ENCODE data around the gene AP3B2. TPM values are rescaled to one million over a fixed set of nuclear protein-coding genes. Genes with fewer than 3 reads are reported as not detected.

The AP3B2 gene
- total RNA-seq, 1 donor = 1.8 TPM

DNA sequence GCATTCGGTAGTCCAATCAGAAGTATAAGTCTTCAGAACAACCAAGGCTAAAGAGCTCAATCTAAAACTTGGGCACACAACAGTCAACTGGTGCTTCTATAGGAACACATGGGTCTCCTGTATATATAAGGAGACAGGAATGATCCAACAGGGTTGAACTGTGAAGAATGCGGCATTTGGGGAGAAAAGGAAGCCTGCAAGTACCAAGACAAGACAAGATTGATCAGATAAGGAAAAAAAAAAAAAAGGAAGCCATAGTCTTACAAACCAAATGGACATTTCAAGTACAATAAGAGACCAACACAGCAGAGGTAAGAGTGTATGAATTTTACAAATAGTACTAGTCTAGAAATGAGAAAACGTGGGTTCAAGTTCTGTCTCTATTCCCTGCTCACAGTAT, 69.0 kb downstream of the AP3B2 start:
- TF ChIP-seq, protein P1, sequence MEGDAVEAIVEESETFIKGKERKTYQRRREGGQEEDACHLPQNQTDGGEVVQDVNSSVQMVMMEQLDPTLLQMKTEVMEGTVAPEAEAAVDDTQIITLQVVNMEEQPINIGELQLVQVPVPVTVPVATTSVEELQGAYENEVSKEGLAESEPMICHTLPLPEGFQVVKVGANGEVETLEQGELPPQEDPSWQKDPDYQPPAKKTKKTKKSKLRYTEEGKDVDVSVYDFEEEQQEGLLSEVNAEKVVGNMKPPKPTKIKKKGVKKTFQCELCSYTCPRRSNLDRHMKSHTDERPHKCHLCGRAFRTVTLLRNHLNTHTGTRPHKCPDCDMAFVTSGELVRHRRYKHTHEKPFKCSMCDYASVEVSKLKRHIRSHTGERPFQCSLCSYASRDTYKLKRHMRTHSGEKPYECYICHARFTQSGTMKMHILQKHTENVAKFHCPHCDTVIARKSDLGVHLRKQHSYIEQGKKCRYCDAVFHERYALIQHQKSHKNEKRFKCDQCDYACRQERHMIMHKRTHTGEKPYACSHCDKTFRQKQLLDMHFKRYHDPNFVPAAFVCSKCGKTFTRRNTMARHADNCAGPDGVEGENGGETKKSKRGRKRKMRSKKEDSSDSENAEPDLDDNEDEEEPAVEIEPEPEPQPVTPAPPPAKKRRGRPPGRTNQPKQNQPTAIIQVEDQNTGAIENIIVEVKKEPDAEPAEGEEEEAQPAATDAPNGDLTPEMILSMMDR (IDR thresholded peaks at IDR 0.05; ENCODE audit: insufficient read depth, low read length) = no peak
- DNase-seq (ENCODE audit: low read depth) = no peak

DNA sequence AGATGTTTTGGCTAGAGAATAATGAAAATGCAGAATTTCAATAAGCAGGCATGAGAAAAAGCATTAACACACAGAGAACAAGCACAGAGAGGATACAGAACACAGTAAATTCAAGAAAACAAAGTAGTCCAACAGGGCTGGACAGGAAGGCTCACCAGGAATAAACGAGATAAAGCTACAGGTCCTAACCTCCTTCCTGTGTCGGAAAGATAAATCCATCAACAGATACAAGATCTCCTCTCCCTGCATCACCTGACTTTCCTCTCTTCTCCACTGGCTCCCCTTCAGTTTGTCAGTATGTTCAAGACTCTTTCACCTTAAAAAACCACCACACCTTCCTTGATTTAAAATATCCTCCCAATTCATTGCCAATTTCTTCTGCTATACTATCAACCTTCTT, 73.9 kb downstream of the AP3B2 start:
- TF ChIP-seq, protein P1 (IDR thresholded peaks at IDR 0.05; ENCODE audit: insufficient read depth, low read length) = no peak

More for the DNA sequence above, 69.0 kb downstream of the AP3B2 start:
- H3K4me3 ChIP-seq (ENCODE audit: low read depth, low read length) = no peak overlapping the region

DNA sequence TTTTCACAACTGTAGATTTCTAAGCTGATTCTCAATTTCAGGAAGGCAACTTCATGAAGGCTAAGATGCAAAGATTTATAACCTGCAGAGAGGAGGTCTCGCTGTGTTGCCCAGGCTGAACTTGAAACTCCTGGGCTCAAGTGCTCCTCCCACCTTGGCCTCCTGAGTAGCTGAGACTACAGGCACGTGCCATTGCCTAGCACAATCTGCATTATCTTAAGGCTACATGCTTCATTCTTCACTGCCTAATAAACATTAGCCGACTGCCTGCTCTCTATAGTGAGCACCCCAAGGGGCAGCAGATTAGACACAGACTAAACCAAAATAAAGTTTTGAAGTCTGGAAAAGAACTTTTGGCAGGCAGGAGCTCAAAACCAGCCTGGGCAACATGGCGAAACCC, 79.6 kb downstream of the AP3B2 start:
- no peak overlapping the region for H3K4me3 ChIP-seq (ENCODE audit: low read depth, low read length)
- TF ChIP-seq, protein P1 (IDR thresholded peaks at IDR 0.05; ENCODE audit: insufficient read depth, low read length) = no peak

More for the DNA sequence above, 73.9 kb downstream of the AP3B2 start:
- no peak for DNase-seq (ENCODE audit: low read depth)
- no peak overlapping the region for H3K4me3 ChIP-seq (ENCODE audit: low read depth, low read length)

DNA sequence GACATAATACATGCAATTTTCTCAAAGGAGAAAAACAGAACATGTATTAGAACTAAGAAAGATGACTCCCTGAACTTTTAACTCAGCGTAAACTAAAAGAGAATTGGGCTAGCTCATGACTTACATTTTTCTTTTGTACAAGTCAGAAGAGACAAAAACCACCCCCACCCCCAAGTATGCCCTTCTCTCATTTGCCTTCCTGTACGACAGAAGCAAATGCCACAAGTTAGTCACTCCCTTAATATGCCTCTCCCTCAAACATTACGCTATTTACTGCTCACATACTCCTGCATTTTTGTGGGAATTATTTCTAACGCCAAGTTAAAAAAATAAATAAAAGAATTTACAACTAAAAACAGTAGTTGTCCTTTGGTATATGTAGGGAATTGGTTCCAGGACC, 84.5 kb downstream of the AP3B2 start:
- TF ChIP-seq, protein P1 (IDR thresholded peaks at IDR 0.05; ENCODE audit: insufficient read depth, low read length) = no peak
- no peak for DNase-seq (ENCODE audit: low read depth)
- H3K4me3 ChIP-seq (ENCODE audit: low read depth, low read length) = no peak overlapping the region

More for the DNA sequence above, 79.6 kb downstream of the AP3B2 start:
- no peak for DNase-seq (ENCODE audit: low read depth)

DNA sequence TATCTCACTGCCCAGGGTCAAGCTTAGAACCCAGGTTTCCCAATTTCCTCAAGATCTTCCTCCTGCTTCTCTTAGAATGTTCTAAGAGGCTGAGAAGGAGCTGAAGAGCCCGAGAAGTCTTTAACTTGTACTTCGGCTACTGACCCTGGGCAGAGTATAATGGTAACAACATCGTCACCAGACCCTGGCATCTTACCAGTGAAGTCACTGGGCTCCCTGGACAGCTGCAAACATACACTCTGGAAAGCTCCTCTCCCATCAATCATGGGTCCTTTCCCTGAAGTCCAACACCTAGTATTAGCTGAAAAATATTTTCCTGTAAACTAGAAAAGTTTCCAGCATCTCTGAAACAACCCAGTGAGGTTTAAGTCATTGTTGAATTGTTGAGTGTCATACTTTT, 85.2 kb downstream of the AP3B2 start:
- H3K4me3 ChIP-seq (ENCODE audit: low read depth, low read length) = no peak overlapping the region
- TF ChIP-seq, protein P1 (IDR thresholded peaks at IDR 0.05; ENCODE audit: insufficient read depth, low read length) = no peak
- no peak for DNase-seq (ENCODE audit: low read depth)

DNA sequence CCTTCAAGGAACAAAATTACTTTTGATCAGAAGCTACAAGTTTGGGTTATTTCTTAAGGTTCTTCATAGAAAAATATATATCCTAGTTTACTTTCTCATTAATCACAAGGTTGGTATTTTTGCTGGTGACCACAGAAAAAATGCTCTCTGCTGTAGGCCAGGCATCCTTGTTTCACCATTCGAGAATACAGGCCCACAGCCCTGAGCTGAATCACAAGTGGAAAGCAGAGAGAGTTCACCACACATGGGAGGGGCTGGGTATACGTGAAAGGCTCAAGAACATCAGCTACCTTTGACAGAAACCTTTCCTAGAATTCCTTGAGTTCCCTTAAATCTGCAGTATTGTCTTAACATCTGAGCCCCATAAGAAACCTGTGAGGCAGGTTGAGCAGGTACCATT, 85.7 kb downstream of the AP3B2 start:
- TF ChIP-seq, protein P1 (IDR thresholded peaks at IDR 0.05; ENCODE audit: insufficient read depth, low read length) = no peak
- no peak for DNase-seq (ENCODE audit: low read depth)
- H3K4me3 ChIP-seq (ENCODE audit: low read depth, low read length) = no peak overlapping the region

DNA sequence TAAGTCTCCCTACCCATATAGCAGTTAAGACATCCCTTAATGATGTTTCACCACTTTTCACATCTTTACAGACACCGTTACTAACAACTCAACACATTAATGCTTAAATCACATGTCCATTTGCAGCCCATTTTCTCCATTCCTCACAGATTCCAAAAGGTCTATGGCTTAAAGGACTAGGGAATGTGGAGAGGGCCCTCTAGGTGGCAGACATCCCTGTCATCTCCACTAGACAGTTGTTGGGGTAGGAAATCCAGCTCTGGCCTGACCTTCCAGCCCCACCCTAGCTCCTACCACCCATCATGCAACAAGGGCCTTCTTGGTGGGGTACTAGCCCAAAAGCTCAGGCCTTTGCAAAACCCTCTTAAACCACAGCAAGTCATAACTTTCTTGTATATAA, 87.7 kb downstream of the AP3B2 start:
- TF ChIP-seq, protein P1 (IDR thresholded peaks at IDR 0.05; ENCODE audit: insufficient read depth, low read length) = peak; percentile 15
- DNase-seq (ENCODE audit: low read depth) = no peak
- H3K4me3 ChIP-seq (ENCODE audit: low read depth, low read length) = no peak overlapping the region
